B cell (primary cell): ENCODE measurements around the gene SANBR. TPM values are rescaled to one million over a fixed set of nuclear protein-coding genes. Genes with fewer than 3 reads are reported as not detected.

Source experiments
- ATAC-seq: fragments of 200-7000 bp; cut with Tn5 transposase; one replicate; pipeline ENCODE4 v1.10.0; 2021; ENCODE audit warnings: low read depth, mild to moderate bottlenecking, moderate number of reproducible peaks, moderate library complexity
- CTCF ChIA-PET: fragments of 350-600 bp; sonication (Branson Sonifier 250); formaldehyde crosslinking; loops from one replicate; lab custom pipeline; 2021; ENCODE audit warnings: antibody characterized with exemption, inconsistent platforms; lab: Charles Lee
- POLR2A ChIA-PET: fragments of 350-600 bp; sonication (Branson Sonifier 250); formaldehyde crosslinking; loops from one replicate; lab custom pipeline; 2021; ENCODE audit warnings: antibody characterized with exemption; lab: Charles Lee
- DNase-seq: peaks from one replicate; pipeline ENCODE4 v3.0.0; 2013
- H2AFZ ChIP-seq: 2 replicates; pipeline ENCODE4 v1.6.1; 2012; ENCODE audit warnings: mild to moderate bottlenecking, low read depth, low read length; ENCODE audit not compliant: insufficient read depth, poor library complexity, severe bottlenecking
- H3K27ac ChIP-seq, 2 donors: 1 replicate in 1 of 2; 2 replicates in 1 of 2; pipeline ENCODE4 v1.5.1; 2012 to 2013; ENCODE audit warnings: low read length in 2 of 2, mild to moderate bottlenecking in 2 of 2, moderate library complexity in 1 of 2
- H3K27me3 ChIP-seq, 4 experiments: fragments of 200-600 bp in 1 of 4; sonication (generic) in 1 of 4; replicated peaks in 1 of 4; 1 replicate in 2 of 4; 2 replicates in 2 of 4; pipeline versions ENCODE4 v1.6.1 to v1.7.0; 2013 to 2016; ENCODE audit warnings: low read length in 3 of 4, mild to moderate bottlenecking in 2 of 4, mixed read lengths in 1 of 4, moderate library complexity in 1 of 4; ENCODE audit not compliant: insufficient read depth in 4 of 4, control insufficient read depth in 3 of 4; ENCODE audit errors: control extremely low read depth in 1 of 4
- H3K36me3 ChIP-seq, 2 experiments: replicated peaks in 1 of 2; 1 replicate in 1 of 2; 2 replicates in 1 of 2; pipeline versions ENCODE4 v1.6.1 to v1.7.1; 2013; ENCODE audit warnings: low read length in 1 of 2; ENCODE audit not compliant: insufficient read depth in 2 of 2, control insufficient read depth in 1 of 2; ENCODE audit errors: control extremely low read depth in 1 of 2, extremely low read depth in 1 of 2
- H3K4me1 ChIP-seq, 2 donors: fragments of 200-600 bp in 1 of 2; sonication (generic) in 1 of 2; 1 replicate in 1 of 2; 2 replicates in 1 of 2; pipeline versions ENCODE4 v1.5.1 to v1.6.1; 2013 to 2017; ENCODE audit warnings: low read length in 2 of 2; ENCODE audit not compliant: control insufficient read depth in 2 of 2, insufficient read depth in 2 of 2
- H3K4me2 ChIP-seq: replicated peaks from 2 replicates; pipeline ENCODE3; 2012; ENCODE audit warnings: mild to moderate bottlenecking, low read depth, low read length; ENCODE audit not compliant: poor library complexity, severe bottlenecking
- H3K4me3 ChIP-seq, 5 experiments: fragments of 200-600 bp in 1 of 5; sonication (generic) in 1 of 5; 1 replicate in 3 of 5; 2 replicates in 2 of 5; pipeline versions ENCODE4 v1.5.1 to v1.7.0; 2011 to 2016; ENCODE audit warnings: low read length in 4 of 5, mild to moderate bottlenecking in 4 of 5, low read depth in 2 of 5, control low read depth in 1 of 5, moderate library complexity in 1 of 5; ENCODE audit not compliant: insufficient read depth in 1 of 5; ENCODE audit errors: control extremely low read depth in 1 of 5, extremely low read depth in 1 of 5
- H3K79me2 ChIP-seq: fragments of 200-600 bp; sonication (generic); one replicate; pipeline ENCODE4 v1.6.0; 2016; ENCODE audit warnings: low read length; ENCODE audit not compliant: control insufficient read depth, insufficient read depth
- H3K9ac ChIP-seq: fragments of 200-600 bp; sonication (generic); 2 replicates; pipeline ENCODE4 v1.6.1; 2017; ENCODE audit warnings: mild to moderate bottlenecking, low read length, moderate library complexity
- H3K9me3 ChIP-seq, 3 donors: one replicate each; pipeline versions ENCODE4 v1.6.1 to v1.7.1; 2013; ENCODE audit warnings: low read length in 2 of 3; ENCODE audit not compliant: control insufficient read depth in 2 of 3, insufficient read depth in 1 of 3; ENCODE audit errors: control extremely low read depth in 1 of 3
- H4K20me1 ChIP-seq: 2 replicates; pipeline ENCODE4 v1.6.0; 2012; ENCODE audit warnings: mild to moderate bottlenecking, low read length; ENCODE audit not compliant: insufficient read depth, control insufficient read depth, poor library complexity, severe bottlenecking
- H3K27ac Mint-ChIP-seq: one replicate; pipeline ENCODE4 v1.8.0; 2021; ENCODE audit warnings: mixed read lengths
- H3K27me3 Mint-ChIP-seq: one replicate; pipeline ENCODE4 v1.8.0; 2021; ENCODE audit warnings: mixed read lengths
- H3K4me1 Mint-ChIP-seq: one replicate; pipeline ENCODE4 v1.8.0; 2021; ENCODE audit warnings: mixed read lengths
- H3K4me3 Mint-ChIP-seq: one replicate; pipeline ENCODE4 v1.8.0; 2021; ENCODE audit warnings: mixed read lengths
- H3K9me3 Mint-ChIP-seq: one replicate; pipeline ENCODE4 v1.8.0; 2022; ENCODE audit warnings: mixed read lengths; ENCODE audit not compliant: insufficient read depth
- EZH2 ChIP-seq: IDR thresholded peaks from 2 replicates; pipeline ENCODE4 v1.6.1; 2012; ENCODE audit warnings: borderline replicate concordance, low read depth, mild to moderate bottlenecking, moderate library complexity, low read length; ENCODE audit not compliant: insufficient read depth, poor library complexity, severe bottlenecking
- WGBS: methylation state at CpG from one replicate; pipeline ENCODE4 v1.1.5; 2013; ENCODE audit warnings: missing lambda C conversion rate; ENCODE audit not compliant: insufficient coverage; 5-methylcytosine and 5-hydroxymethylcytosine counted together
- intact Hi-C: fragments of 100-400 bp; cut with micrococcal nuclease; formaldehyde crosslinking; loops from one replicate; pipeline ENCODE4 v1.10.0; 2022
- polyA plus RNA-seq: library from polyadenylated mRNA; depleted of rRNA; stranded (reverse); fragments of >200 nt; gene quantifications from 2 replicates; pipeline ENCODE4 v1.2.3, GENCODE V29; 2012
- total RNA-seq, 2 donors: library from RNA; stranded (reverse); fragments of 120-200 nt in 1 of 2; gene quantifications; 1 replicate in 1 of 2; 2 replicates in 1 of 2; pipeline versions ENCODE4 v1.2.3 to v1.2.4, GENCODE V29; 2013 to 2022
- TF ChIP-seq, protein P1 (sequence below): fragments of 200-600 bp; IDR thresholded peaks from one replicate; pipeline ENCODE4 v1.8.0; 2022; ENCODE audit warnings: antibody characterized with exemption, mild to moderate bottlenecking

The SANBR gene
- total and polyA plus RNA-seq, 2 donors (not counting 1 experiment from before 2014, with no cell fraction given): 2.5 to 6.6 TPM

DNA sequence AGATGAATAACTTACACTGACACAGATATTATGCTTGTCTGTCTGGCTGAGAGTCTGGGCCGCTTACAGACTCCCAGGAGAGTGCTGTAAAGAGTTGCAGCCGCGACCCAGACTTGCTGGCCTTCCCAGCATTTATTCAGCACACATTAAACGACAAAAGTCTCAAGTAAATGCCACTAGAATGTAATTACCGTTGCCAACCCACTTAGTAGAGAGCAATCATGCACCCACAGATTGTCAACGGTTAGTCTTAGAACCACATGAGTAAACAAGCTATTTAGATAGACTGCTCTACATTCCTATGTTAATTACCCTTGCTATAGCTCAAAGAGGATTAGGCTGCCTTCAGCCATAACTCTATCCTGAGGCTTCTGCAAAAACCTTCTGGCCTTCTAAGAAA lies 48.5 kb downstream of the SANBR start:
- ATAC-seq: no peak
- no peak overlapping the region for H3K4me3 ChIP-seq
- Mint-ChIP-seq H3K4me1 (no peaks in the 10 kb centered on the region), H3K9me3 (no peaks in the 10 kb centered on the region), H3K4me3 (no peak overlapping the region), H3K27ac (no peak overlapping the region), H3K27me3 (no peaks in the 10 kb centered on the region)
- H3K79me2 ChIP-seq: no peaks in the 10 kb centered on the region
- H2AFZ ChIP-seq: no peak overlapping the region
- TF ChIP-seq, protein P1, sequence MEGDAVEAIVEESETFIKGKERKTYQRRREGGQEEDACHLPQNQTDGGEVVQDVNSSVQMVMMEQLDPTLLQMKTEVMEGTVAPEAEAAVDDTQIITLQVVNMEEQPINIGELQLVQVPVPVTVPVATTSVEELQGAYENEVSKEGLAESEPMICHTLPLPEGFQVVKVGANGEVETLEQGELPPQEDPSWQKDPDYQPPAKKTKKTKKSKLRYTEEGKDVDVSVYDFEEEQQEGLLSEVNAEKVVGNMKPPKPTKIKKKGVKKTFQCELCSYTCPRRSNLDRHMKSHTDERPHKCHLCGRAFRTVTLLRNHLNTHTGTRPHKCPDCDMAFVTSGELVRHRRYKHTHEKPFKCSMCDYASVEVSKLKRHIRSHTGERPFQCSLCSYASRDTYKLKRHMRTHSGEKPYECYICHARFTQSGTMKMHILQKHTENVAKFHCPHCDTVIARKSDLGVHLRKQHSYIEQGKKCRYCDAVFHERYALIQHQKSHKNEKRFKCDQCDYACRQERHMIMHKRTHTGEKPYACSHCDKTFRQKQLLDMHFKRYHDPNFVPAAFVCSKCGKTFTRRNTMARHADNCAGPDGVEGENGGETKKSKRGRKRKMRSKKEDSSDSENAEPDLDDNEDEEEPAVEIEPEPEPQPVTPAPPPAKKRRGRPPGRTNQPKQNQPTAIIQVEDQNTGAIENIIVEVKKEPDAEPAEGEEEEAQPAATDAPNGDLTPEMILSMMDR: no peak
- no peak for TF ChIP-seq EZH2
- no peaks in the 10 kb centered on the region for H3K36me3 ChIP-seq
- no peak overlapping the region for H3K4me2 ChIP-seq
- CTCF ChIA-PET: no interaction called here
- no peaks in the 10 kb centered on the region for H3K27me3 ChIP-seq
- H4K20me1 ChIP-seq: no peaks in the 10 kb centered on the region
- H3K9ac ChIP-seq: no peak overlapping the region
- POLR2A ChIA-PET: no interaction called here
- H3K27ac ChIP-seq: no peak overlapping the region
- intact Hi-C loops: no loop called here
- WGBS: 94% methylated on average over 3 of the region's 6 CpGs
- no peak for DNase-seq
- no peaks in the 10 kb centered on the region for H3K4me1 ChIP-seq
- H3K9me3 ChIP-seq: peaks cover 0 to 4% (median 0%) of the 10 kb centered on the region in 3 donors

Other genes with a start within 250 kb of the SANBR start
- 283 and 297 TPM in 2 replicates for gene REL, start 184.3 kb upstream of the SANBR start, total RNA-seq
- 27.9 and 54.4 TPM in 2 replicates for gene REL, start 184.3 kb upstream of the SANBR start, polyA plus RNA-seq
- gene PEX13, start 48.2 kb upstream of the SANBR start, total RNA-seq: 19.8 and 21.0 TPM in 2 replicates
- gene PEX13, start 48.2 kb upstream of the SANBR start, polyA plus RNA-seq: 4.5 and 6.1 TPM in 2 replicates
- 7.1 and 8.6 TPM in 2 replicates for gene PUS10, start 47.6 kb upstream of the SANBR start, total RNA-seq
- 2.5 and 3.2 TPM in 2 replicates for gene PUS10, start 47.6 kb upstream of the SANBR start, polyA plus RNA-seq
- gene C2orf74, start 96.3 kb downstream of the SANBR start, total RNA-seq: 16.2 and 18.3 TPM in 2 replicates
- gene C2orf74, start 96.3 kb downstream of the SANBR start, polyA plus RNA-seq: 11.1 and 17.3 TPM in 2 replicates